ENCODE data around the gene SCAF4. TPM values are rescaled to one million over a fixed set of nuclear protein-coding genes. Genes with fewer than 3 reads are reported as not detected.

SCAF4 gene
- total and polyA plus RNA-seq, 4 donors = 7.1 to 11.1 (median 9.3) TPM

- Histone ChIP-seq H3K27ac (ENCODE audit: low read depth in 1 of 2, low read length in 2 of 2) (no peak overlapping the region), H3K36me3 (ENCODE audit: control insufficient read depth in 4 of 4, insufficient read depth in 3 of 4, low read depth in 1 of 4, low read length in 3 of 4) (peaks cover 13 to 70% (median 55%) of the 10 kb centered on the region in 4 donors), H3K9ac (ENCODE audit: low read depth in 1 of 2, low read length in 2 of 2) (no peak overlapping the region)
Measured at GRCh38 chr21:31686272-31686915, 45.5 kb downstream of the SCAF4 start.

GRCh38 chr21:31684918-31685317, 47.0 kb downstream of the SCAF4 start:
- Histone ChIP-seq H3K4me1 (ENCODE audit: control insufficient read depth in 4 of 4, insufficient read depth in 4 of 4, low read length in 3 of 4) (peaks cover 0 to 2% (median 0%) of the 10 kb centered on the region in 4 donors), H3K9me3 (ENCODE audit: control insufficient read depth in 4 of 4, low read length in 3 of 4) (no peaks in the 10 kb centered on the region), H3K4me3 (ENCODE audit: low read depth in 1 of 3, low read length in 3 of 3) (no peak overlapping the region), H3K36me3 (ENCODE audit: control insufficient read depth in 4 of 4, insufficient read depth in 3 of 4, low read depth in 1 of 4, low read length in 3 of 4) (peaks cover 9 to 59% (median 47%) of the 10 kb centered on the region in 4 donors), H3K27me3 (ENCODE audit: control insufficient read depth in 4 of 4, insufficient read depth in 4 of 4, low read length in 3 of 4) (no peaks in the 10 kb centered on the region), H3K27ac (ENCODE audit: low read depth in 1 of 2, low read length in 2 of 2) (no peak overlapping the region), H3K9ac (ENCODE audit: low read depth in 1 of 2, low read length in 2 of 2) (no peak overlapping the region)
- 95% methylated on average over 7 of the region's 7 CpGs for WGBS
- DNase-seq (ENCODE audit: low spot score) = no peak
- TF ChIP-seq YY1 (IDR thresholded peaks at IDR 0.05) (no peak), REST (IDR thresholded peaks at IDR 0.05) (no peak), ATF3 (IDR thresholded peaks at IDR 0.05) (no peak), EGR1 (IDR thresholded peaks at IDR 0.05; ENCODE audit: low read depth in 2 of 2) (no peak), FOXA1 (IDR thresholded peaks at IDR 0.05) (no peak), HNF4G (IDR thresholded peaks at IDR 0.05) (no peak), RXRA (IDR thresholded peaks at IDR 0.05) (no peak), FOXA2 (IDR thresholded peaks at IDR 0.05) (no peak), MAX (IDR thresholded peaks at IDR 0.05) (no peak), RAD21 (IDR thresholded peaks at IDR 0.05) (no peak), ZBTB33 (IDR thresholded peaks at IDR 0.05) (no peak), CTCF (IDR thresholded peaks at IDR 0.05; ENCODE audit: low read depth, low read length, missing input control) (no peak), SP1 (IDR thresholded peaks at IDR 0.05) (no peak), NR2F2 (IDR thresholded peaks at IDR 0.05) (no peak), GABPA (IDR thresholded peaks at IDR 0.05 in 1 of 2, conservative IDR thresholded peaks at IDR 0.05 in 1 of 2) (no peak), JUND (IDR thresholded peaks at IDR 0.05) (no peak)

More at GRCh38 chr21:31686272-31686915, 45.5 kb downstream of the SCAF4 start:
- no peaks in the 10 kb centered on the region for H3K9me3 ChIP-seq (ENCODE audit: control insufficient read depth in 4 of 4, low read length in 3 of 4)
- no peak for TF ChIP-seq REST (IDR thresholded peaks at IDR 0.05)
- no peak for TF ChIP-seq EGR1 (IDR thresholded peaks at IDR 0.05; ENCODE audit: low read depth in 2 of 2)
- TF ChIP-seq HNF4A (conservative IDR thresholded peaks at IDR 0.05) = no peak
- no peak for TF ChIP-seq JUND (IDR thresholded peaks at IDR 0.05)
- no peaks in the 10 kb centered on the region for H3K4me1 ChIP-seq (ENCODE audit: control insufficient read depth in 4 of 4, insufficient read depth in 4 of 4, low read length in 3 of 4)
- 86% methylated on average over 7 of the region's 7 CpGs for WGBS
- no peak overlapping the region for H3K4me3 ChIP-seq (ENCODE audit: low read depth in 1 of 3, low read length in 3 of 3)
- no peak for DNase-seq (ENCODE audit: low spot score)
- no peaks in the 10 kb centered on the region for H3K27me3 ChIP-seq (ENCODE audit: control insufficient read depth in 4 of 4, insufficient read depth in 4 of 4, low read length in 3 of 4)
